Measurements from ENCODE around the gene KCTD13.
"Not testable (repeated sequence)": the region's sequence is repeated elsewhere in the genome, so short reads cannot be mapped to it uniquely, and the experiment has no call there.

KCTD13 gene

DNA sequence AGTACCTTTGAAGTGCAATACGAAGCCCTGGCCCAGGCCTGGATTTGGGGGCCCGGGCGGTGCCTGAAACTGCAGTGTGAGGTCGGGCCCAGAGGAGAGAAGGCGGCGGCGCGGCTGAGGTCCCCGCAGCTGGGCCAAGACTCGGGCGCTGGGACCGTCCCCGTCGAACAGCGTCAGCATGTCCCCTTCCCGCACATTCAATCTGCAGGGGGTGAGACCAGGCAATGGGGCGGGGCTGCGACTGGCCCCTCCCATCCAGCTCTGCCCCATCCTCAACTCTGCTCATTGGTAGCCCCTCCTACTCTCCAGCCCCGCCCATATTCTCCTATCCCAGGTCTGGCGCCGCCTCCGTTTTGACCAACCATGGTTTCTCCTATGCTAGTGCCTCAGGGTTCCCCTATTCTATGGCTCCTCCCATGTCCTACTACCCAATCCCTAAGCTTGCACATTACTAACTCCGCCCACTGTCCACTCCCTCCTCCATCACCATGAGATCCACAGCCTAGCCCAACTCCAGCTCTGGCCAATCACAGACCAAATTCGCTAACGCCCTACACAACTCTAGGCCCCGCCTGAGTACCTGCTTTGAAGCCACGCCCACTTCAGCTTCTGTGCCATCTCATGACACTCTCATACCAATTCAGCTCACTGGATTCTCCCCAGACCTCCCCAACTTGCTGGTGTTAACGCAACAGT is 48.6 kb downstream of the KCTD13 start:
- DNase-seq (ENCODE audit: low read depth), result no peak

DNA sequence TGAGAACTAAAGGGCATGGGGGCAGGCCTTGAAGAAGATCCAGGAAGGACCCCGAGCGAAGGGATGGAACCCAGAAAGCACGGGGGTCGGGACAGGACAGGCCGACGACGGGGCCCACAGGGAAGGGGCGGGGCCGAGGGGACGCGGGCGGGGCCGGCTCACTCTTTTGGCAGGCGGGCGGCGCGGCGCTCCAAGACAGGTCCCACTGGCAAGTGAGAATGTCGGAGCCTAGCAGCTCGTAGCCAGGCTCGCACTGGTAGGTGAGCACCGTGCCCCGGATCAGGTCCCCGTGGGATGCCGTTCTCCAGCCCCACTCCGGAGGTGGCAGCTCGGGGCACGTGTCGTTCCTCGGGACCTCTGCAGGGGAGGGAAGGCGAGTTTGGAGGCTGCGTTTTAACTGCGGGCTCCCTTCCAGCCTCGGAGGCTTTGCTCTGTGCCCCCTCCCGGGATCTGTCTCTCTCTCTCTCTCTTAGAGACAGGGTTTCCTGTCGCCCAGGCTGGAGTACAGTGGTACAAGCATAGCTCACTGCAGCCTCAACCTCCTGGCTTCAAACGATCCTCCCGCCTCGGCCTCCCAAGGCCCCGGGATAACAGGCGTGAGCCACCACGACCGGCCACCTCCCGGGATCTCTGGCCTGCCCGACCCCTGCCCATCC is 49.3 kb downstream of the KCTD13 start:
- no peak for DNase-seq (ENCODE audit: low read depth)

DNA sequence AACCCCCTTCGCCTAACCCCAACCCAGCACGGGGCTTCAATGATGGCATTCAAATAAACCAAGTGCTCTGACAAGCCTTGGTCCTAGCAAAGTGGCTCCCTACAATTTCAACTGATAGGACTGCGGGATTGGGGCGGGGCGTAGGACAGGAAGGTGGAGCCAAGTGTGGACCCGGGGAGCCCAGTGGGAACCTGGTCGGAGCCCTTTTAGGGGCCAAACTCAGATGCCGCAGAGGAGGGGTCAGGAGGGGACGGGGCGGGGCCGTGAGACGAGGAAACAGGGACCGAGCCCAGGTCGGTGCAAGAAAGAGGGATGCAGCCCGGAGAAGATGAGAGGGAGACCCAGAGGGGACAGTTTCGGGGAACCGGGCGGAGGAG is 49.8 kb downstream of the KCTD13 start:
- DNase-seq (ENCODE audit: low read depth), result no peak

DNA sequence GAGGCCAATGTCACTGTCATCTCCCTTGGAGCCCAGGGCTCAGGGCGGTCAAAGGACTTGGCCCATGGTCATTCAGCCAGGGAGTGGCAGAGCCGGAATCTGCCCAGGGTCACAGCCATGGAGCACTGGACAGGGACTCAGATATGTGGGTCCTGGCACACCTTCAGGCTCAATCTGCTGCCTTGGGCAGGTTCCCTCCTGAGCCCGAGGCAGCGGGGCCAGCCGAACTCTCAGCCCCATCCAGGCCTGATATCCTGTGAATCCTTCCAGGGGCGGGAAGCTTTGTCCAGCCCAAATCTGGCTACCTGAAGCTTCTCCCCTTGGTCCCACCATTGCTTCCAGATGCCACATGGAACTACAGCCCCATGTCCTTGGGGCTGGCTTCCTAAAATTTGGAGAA is 50.8 kb downstream of the KCTD13 start:
- DNase-seq (ENCODE audit: low read depth), result no peak

DNA sequence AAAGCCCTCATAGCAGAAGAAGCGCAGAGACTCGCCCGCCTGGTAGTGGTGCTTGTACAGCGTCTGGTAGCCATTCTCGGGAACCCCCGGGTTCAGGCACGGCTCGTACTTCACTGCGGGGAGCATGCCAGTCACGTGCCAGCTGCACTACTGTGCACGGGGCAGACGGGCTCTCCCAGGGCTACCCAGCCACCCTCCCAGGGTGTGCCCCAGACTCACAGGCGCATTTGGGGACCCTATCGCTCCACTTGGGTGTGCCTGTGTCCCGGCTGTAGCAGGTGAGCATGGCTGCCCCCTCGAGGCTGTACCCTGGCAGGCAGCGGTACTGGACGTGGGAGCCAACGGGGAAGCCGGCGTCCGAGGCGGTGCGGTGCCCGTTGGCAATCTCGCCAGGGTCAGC is 52.7 kb downstream of the KCTD13 start:
- DNase-seq (ENCODE audit: low read depth), result no peak

DNA sequence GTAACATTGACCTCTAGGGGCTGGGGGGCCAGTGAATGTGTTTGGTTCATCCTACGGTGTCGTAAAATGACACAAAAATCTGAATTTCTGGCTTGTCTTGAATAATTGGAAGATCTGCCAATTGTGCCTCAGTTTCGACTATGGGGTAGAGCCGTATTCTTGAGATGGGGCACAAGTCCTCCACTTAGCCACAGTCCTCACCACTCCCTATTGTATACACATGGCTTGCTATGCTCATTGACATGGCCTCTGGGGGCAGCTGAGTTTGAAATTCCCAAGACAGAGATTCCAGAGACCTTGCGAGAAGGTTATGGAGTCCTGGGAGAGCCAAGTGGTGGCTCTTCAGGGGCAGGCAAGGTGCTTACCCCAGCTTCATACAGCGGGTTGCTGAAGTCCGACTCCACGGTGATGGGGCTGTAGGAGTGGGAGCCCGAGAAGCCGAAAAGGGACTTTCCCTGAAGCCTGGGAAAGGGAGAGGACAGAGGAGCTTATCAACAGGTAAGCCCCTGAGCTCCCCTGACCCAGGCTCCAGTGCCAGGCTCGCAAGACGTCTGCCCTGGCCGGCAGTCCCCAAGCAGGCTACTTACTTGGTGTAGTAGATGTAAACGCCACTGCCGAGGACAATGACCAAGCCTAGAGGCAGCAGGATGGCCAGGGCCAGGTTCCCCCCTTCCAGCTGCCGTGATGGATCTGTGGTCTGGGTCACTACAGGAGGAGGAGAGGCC is 54.0 kb downstream of the KCTD13 start:
- DNase-seq (ENCODE audit: low read depth), result no peak

DNA sequence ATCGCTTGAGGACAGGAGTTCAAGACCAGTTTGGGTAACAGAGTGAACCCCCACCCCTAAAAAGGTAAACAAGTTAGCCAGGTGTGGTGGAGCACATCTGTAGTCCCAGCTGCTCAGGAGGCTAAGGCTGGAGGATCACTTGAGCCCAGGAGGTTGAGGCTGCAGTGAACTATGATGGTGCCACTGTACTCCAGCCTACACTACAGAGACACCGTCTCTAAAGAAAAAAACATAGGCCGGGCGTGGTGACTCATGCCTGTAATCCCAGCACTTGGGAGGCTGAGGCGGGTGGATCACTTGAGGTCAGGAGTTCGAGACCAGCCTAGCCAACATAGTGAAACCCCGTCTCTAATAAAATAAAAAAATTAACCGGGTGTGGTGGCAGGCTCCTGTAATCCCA is 57.0 kb downstream of the KCTD13 start:
- not testable (repeated sequence) for DNase-seq (ENCODE audit: low read depth)

DNA sequence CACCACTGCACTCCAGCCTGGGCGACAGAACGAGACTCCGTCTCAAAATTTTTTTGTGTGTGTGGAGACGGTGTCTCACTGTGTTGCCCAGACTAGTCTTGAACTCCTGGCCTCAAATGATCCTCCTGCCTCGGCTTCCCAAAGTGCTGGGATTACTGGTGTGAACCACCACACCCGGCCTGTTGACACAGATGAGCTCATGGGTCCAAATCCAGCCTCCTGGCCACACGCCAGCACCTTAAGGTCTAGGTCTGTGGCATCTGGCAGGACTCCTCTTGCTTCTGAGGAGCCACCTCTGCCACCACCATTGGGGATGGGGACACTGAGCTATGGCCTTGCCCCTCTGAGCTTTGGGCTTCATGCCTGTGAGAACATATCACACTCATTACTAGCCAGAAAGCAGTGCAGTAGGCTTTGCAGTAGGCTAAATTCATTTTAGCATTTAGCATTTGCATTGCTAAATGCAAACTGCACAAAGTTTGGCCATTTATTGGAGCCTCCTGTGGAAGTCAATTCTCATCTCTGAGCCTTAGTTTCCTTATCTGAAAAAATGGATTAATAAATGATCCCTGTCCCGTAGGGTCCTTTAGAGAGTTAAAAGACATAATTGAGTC is 57.5 kb downstream of the KCTD13 start:
- no peak for DNase-seq (ENCODE audit: low read depth)

DNA sequence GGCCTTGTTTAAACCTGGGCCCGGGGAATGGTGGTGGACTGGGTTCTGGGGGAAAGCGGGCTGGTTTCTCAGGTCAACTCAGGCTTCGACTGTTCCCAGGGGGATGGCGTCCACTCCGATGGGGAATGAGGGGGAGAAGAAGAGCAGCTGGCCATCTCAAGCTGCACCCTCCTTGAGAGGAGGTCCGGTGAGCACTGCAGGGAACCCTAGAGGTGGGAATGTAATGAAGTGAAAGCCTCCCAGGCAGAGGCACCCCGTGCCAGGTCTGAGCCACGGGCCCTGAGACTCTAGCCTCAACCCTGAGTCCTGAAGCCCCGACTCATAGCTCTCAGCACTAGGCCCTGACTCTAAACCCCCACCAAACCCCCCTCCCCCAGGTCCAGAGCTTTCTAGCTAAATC is 61.8 kb downstream of the KCTD13 start:
- no peak for DNase-seq (ENCODE audit: low read depth)

DNA sequence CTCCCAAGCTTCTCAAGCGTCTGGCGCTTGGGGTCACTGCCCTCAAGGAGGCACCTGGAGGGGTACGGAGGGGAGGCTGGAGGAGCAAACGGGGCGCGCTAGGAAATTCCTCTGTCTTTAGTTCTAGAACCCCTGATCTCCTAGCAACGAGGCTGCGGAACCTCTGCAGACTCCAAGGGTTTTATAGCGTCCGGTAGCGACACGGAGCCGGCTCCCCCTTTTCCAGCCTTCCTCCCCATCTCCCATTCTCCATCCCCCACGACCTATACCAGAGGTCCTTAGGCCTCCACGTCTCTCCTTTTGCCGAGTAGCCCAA is 62.4 kb downstream of the KCTD13 start:
- DNase-seq (ENCODE audit: low read depth), result no peak

DNA sequence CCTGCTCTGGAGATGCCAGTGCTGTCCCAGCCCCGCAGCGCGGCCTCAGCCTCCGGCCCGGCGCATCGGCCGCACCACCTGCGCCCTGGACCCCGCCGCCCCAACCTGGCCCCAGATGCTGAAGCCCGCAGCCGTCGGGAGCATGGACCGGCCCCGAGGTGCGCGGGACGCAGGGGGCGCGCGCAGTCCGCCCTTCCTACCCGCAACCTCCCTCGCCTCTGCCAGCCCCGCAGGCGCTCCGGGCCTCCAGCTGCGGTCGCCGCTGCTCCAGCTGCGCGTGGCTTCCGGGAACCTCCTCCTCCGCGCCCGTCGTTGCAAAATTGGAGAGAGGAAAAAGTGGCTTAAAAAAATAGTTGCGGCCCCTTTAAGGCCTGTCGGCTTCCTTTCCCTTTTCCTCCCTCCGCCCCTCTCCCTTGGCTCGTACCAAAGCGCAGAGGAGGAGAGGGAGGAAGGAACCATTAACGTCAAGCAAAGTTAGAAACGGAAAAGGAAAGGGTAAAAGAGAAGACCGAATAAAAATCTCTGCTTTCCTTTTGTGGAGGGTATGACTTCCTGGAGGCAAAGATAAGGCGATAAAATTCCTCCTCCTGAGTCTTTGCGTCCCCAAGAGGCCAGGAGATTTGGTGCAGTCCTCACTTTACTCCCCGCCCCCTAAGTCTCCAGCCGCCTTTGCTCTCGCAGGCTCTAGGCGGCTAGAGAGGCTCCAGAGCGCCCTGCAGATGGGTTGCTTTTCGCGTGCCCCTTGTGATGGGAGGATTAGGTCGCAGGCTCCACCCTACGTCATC is 63.0 kb downstream of the KCTD13 start, which contains the start of gene CDIPT:
Gene CDIPT (minus strand): TSS at position 343 of the 785 bp plus-strand sequence. CDS start 369 bp downstream, outside the sequence.
- peak; percentile 88 for DNase-seq (ENCODE audit: low read depth)

DNA sequence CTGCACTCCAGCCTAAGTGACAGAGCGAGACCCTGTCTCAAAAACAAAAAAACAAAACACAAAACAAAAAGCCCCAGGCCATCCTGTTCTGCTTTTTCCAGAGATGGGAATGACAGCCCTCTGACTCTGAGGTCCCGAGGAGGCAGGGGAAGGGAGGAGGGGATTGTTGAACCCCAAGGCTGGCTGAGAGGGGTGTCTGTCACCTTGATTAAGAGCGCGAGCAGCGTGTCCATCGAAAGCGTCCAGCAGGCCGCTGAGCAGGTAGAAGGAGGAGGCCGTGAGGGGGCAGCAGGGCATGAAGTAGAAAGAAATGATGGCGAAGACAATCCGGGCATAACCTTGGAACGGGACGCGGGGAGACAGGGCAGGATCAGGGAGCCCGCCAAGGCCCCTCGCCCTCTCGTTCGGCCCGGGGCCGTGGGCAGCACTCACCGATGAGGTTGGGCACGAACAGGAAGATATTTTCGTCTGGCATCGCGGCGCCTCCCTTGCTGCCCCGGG is 63.6 kb downstream of the KCTD13 start:
- no peak for DNase-seq (ENCODE audit: low read depth)

DNA sequence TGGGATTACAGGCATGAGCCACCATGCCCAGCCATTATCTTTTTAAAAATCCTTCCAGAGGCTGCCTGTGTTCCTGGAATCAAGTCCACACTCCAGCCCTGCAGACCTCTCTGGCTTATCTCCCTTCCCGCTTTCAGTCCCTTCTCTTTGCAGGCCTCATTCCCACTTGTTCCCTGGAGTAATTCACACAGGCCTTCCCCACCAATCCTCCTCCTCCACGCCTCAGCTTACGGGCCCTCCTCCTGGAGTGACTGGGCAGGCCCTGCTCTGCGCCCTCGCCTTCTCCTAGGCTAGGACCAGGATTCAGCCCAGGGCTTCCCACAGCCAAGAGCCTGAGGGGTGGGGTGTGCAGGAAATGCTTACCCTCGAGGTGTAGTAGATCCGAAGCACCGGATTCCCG is 65.8 kb downstream of the KCTD13 start:
- DNase-seq (ENCODE audit: low read depth), result no peak

DNA sequence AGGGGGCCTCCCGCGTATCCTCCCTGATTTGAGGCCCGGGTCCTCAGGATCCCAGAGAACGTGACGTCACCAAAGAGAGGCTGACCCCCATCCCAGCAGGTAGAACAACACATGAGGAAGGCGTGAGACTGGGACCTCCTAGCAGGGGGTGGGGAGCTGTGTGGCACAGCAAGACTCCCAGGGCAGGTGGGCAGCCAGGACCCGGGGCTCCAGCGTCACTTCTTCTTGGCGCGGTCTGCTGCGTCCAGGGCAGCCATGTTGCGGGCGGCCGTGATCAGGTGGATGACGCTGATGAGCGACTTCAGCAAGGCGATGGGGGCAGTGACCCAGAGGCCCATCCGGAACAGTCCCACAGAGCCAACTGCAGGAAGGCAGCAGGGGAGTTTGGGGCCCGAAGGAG is 67.1 kb downstream of the KCTD13 start:
- no peak for DNase-seq (ENCODE audit: low read depth)

DNA sequence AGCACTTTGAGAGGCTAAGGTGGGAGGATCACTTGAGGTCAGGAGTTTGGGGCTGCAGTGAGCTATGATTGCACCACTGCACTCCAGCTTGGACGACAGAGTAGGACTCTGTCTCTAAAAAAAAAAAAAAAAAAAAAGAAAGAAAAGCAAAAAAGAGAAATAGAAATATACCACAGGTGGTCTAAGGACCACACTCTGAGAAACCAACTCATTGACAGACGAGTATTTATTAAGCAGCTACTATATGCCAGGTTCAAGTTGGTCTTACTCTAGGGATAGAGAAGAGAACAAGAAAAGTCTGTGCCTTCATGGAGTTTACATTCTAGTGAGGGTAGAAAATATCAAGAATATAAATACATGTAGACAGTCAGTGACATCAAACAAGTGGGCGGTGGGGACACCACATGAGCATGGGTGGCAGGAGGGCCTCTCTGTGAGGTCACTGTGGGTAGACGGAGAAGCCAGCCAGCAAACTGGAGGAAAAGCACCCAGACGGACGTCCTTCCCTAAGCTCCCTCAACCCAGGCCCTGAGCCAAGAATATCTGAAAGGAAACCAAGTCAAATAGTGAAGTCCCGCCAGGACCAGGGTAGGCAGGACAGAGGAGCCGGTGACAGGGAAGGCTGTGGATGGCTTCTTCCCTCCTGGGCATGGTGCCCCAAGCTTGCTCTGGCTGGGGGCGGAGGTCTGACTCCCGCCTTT is 67.7 kb downstream of the KCTD13 start:
- no peak for DNase-seq (ENCODE audit: low read depth)

DNA sequence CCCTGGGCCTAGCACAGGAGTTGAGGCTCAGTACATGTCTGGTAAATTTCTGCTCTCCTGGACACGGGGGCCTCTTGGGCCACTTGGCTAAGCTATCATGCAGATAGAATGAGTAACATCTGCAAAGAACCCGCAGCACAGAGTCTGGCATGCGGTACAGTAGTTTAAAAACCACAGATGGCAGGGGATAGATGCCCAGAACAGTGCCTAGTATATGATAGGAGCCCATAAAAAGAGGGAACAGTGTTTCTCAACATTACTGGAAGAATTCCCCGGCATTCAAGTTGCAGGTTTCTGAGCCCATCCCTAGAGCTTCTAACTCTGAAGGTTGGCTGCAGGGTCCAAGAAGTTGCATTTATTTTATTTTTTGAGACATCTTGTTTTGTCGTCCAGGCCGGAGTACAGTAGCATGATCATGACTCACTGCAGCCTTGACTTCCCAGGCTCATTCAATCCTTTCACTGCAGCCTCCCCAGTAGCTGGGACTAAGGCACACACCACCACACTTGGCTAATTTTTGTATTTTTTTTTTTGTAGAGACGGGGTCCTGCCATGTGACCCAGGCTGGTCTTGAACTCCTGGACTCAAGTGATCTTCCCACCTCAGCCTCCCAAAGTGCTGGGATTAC is 68.8 kb downstream of the KCTD13 start:
- no peak for DNase-seq (ENCODE audit: low read depth)
